ENCODE measurements around the gene FGGY.
A peak's percentile ranks its signal among the peaks of the same experiment; 100 is the strongest.

FGGY gene

DNA sequence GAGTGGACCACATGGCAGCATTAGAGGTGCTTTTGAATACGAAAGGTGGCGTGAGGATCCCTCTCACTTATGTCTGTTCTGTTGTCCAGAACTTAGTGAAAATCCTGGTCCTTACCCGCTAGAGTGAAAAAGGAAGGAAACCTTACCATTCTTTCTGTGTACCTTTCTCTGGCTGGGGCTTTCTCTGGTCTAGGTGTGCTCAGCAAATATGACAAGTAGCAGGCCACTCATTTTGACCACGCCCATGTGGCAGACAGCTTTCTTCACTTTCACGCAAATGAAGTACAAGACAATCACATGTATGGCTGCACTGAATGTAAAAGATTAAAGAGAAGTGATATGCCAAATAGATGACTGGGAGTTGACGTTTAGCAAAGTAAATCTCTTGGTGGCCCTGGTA, 131.9 kb downstream of the FGGY start:
- ChIA-PET CTCF (no interaction called here), POLR2A (interaction anchor here (1.0 kb wide), 1 partner anchor 8 kb away, joined by 4 read pairs; no protein-coding TSS in a partner anchor)
- whole genome bisulfite sequencing (ENCODE audit: insufficient coverage), result 100% methylated on average over 5 of the region's 6 CpGs
- Histone ChIP-seq H3K27ac (ENCODE audit: insufficient read depth in 1 of 2, low read depth in 1 of 2, low read length in 2 of 2, poor library complexity in 1 of 2, severe bottlenecking in 2 of 2) (no peak overlapping the region), H3K27me3 (replicated peaks in 2 of 5; ENCODE audit: control insufficient read depth in 4 of 5, insufficient read depth in 5 of 5, low read length in 4 of 5) (no peaks in the 10 kb centered on the region), H3K36me3 (ENCODE audit: control insufficient read depth in 4 of 4, insufficient read depth in 4 of 4, low read length in 3 of 4) (no peaks in the 10 kb centered on the region), H3K9me3 (ENCODE audit: control extremely low read depth in 1 of 5, control insufficient read depth in 4 of 5, insufficient read depth in 2 of 5, low read depth in 1 of 5, low read length in 4 of 5) (no peaks in the 10 kb centered on the region), H3K4me3 (ENCODE audit: control insufficient read depth in 1 of 7, extremely low read depth in 1 of 7, insufficient read depth in 4 of 7, low read depth in 2 of 7, low read length in 6 of 7) (no peak overlapping the region), H3K4me1 (ENCODE audit: control extremely low read depth in 1 of 4, control insufficient read depth in 4 of 4, insufficient read depth in 4 of 4, low read length in 3 of 4) (peaks cover 0 to under 1% (median 0%) of the 10 kb centered on the region in 4 experiments)
- DNase-seq, result no peak

DNA sequence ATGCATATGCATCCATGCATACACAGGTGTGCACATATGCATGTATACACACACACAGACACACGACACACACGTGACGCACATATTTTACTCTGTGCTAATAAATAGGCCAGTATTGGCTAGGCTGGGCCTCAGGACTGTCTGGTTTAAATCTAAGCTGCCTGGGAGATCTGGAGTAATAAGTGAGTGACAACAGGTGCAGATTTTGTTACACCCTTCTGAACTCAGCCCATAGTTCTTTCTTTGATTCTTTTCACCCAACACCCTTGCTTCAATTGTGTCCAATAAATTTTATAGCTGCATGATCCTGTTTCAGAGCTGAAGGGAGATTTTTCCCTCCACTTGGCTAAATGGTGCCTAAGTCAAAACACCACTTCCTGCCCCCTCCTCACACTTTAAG, 132.8 kb downstream of the FGGY start:
- POLR2A ChIA-PET, result no interaction called here
- H3K9me3 ChIP-seq (ENCODE audit: control extremely low read depth in 1 of 5, control insufficient read depth in 4 of 5, insufficient read depth in 2 of 5, low read depth in 1 of 5, low read length in 4 of 5), result no peaks in the 10 kb centered on the region
- no CpG with 5 or more reads among the region's 3 CpGs for WGBS (ENCODE audit: insufficient coverage)
- CTCF ChIA-PET, result no interaction called here
- no peaks in the 10 kb centered on the region for H3K27me3 ChIP-seq (replicated peaks in 2 of 5; ENCODE audit: control insufficient read depth in 4 of 5, insufficient read depth in 5 of 5, low read length in 4 of 5)
- DNase-seq, result no peak
- H3K27ac ChIP-seq (ENCODE audit: insufficient read depth in 1 of 2, low read depth in 1 of 2, low read length in 2 of 2, poor library complexity in 1 of 2, severe bottlenecking in 2 of 2), result no peak overlapping the region
- H3K36me3 ChIP-seq (ENCODE audit: control insufficient read depth in 4 of 4, insufficient read depth in 4 of 4, low read length in 3 of 4), result no peaks in the 10 kb centered on the region
- no peak overlapping the region for H3K4me3 ChIP-seq (ENCODE audit: control insufficient read depth in 1 of 7, extremely low read depth in 1 of 7, insufficient read depth in 4 of 7, low read depth in 2 of 7, low read length in 6 of 7)
- peaks cover 0 to 9% (median 0%) of the 10 kb centered on the region in 4 experiments for H3K4me1 ChIP-seq (ENCODE audit: control extremely low read depth in 1 of 4, control insufficient read depth in 4 of 4, insufficient read depth in 4 of 4, low read length in 3 of 4)

- Histone ChIP-seq H3K4me3 (ENCODE audit: control insufficient read depth in 1 of 7, extremely low read depth in 1 of 7, insufficient read depth in 4 of 7, low read depth in 2 of 7, low read length in 6 of 7) (no peak overlapping the region), H3K36me3 (ENCODE audit: control insufficient read depth in 4 of 4, insufficient read depth in 4 of 4, low read length in 3 of 4) (no peaks in the 10 kb centered on the region), H3K27me3 (replicated peaks in 2 of 5; ENCODE audit: control insufficient read depth in 4 of 5, insufficient read depth in 5 of 5, low read length in 4 of 5) (no peaks in the 10 kb centered on the region), H3K4me1 (ENCODE audit: control extremely low read depth in 1 of 4, control insufficient read depth in 4 of 4, insufficient read depth in 4 of 4, low read length in 3 of 4) (peaks cover 0 to 9% (median 0%) of the 10 kb centered on the region in 4 experiments), H3K9me3 (ENCODE audit: control extremely low read depth in 1 of 5, control insufficient read depth in 4 of 5, insufficient read depth in 2 of 5, low read depth in 1 of 5, low read length in 4 of 5) (no peaks in the 10 kb centered on the region), H3K27ac (ENCODE audit: insufficient read depth in 1 of 2, low read depth in 1 of 2, low read length in 2 of 2, poor library complexity in 1 of 2, severe bottlenecking in 2 of 2) (no peak overlapping the region)
- POLR2A ChIA-PET, result no interaction called here
- CTCF ChIA-PET, result no interaction called here
- no peak for DNase-seq
- 100% methylated on average over 1 of the region's 3 CpGs for WGBS (ENCODE audit: insufficient coverage)
Observed at GRCh38 chr1:59431566-59432294, 134.8 kb downstream of the FGGY start.

DNA sequence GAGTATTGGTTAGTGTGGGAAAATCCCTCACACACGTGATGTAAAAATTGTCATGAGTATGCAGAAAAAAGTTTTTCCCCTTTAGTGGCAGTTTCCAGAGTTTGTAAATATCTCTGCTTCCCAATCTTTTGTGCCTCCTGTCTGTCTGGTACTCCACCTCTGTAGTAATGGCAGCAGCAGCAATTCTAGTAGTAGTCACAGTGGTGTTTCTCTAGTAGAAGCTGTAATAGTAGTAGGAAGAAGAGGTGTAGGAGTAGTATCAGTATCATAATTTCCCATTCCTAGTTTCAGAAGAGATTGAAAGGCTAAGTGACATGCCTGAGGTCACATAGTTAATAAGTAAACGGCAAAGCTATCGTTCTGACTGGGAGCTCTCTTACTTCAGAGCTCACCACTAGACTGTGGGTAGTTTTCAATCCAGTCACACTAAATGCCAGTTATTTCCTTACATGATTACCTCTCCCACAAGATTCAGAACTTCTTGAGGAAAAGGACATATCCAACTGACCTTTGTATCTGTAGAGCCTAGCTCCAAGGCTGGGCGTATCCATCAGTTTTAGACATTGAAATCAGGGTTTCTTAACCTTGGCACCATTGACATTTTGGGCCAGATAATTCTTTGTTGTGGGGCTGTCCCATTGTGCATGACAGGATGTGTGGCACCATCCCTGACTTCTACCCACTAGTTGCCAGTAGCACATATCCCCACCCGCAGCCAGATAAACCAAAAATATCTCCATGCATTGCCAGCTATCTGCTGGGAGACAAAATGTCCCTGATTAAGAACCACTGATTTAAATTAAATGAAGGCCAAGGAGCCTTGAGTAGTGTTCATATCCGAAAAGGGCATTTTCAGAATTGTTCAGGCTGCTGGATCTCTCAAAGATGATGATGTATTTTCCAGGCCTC, 135.9 kb downstream of the FGGY start:
- POLR2A ChIA-PET, result no interaction called here
- Histone ChIP-seq H3K36me3 (ENCODE audit: control insufficient read depth in 4 of 4, insufficient read depth in 4 of 4, low read length in 3 of 4) (no peaks in the 10 kb centered on the region), H3K4me3 (ENCODE audit: control insufficient read depth in 1 of 7, extremely low read depth in 1 of 7, insufficient read depth in 4 of 7, low read depth in 2 of 7, low read length in 6 of 7) (no peak overlapping the region), H3K4me1 (ENCODE audit: control extremely low read depth in 1 of 4, control insufficient read depth in 4 of 4, insufficient read depth in 4 of 4, low read length in 3 of 4) (peaks cover 0 to 9% (median 0%) of the 10 kb centered on the region in 4 experiments), H3K27ac (ENCODE audit: insufficient read depth in 1 of 2, low read depth in 1 of 2, low read length in 2 of 2, poor library complexity in 1 of 2, severe bottlenecking in 2 of 2) (no peak overlapping the region), H3K27me3 (replicated peaks in 2 of 5; ENCODE audit: control insufficient read depth in 4 of 5, insufficient read depth in 5 of 5, low read length in 4 of 5) (no peaks in the 10 kb centered on the region), H3K9me3 (ENCODE audit: control extremely low read depth in 1 of 5, control insufficient read depth in 4 of 5, insufficient read depth in 2 of 5, low read depth in 1 of 5, low read length in 4 of 5) (no peaks in the 10 kb centered on the region)
- CTCF ChIA-PET, result interaction anchor here (0.8 kb wide), 1 partner anchor 17 kb away, joined by 3 read pairs; no protein-coding TSS in a partner anchor
- no peak for DNase-seq
- whole genome bisulfite sequencing (ENCODE audit: insufficient coverage), result 100% methylated on average over 3 of the region's 6 CpGs

GRCh38 chr1:59433440-59433813, 136.5 kb downstream of the FGGY start:
- 100% methylated on average over 6 of the region's 6 CpGs for WGBS (ENCODE audit: insufficient coverage)
- no peaks in the 10 kb centered on the region for H3K27me3 ChIP-seq (replicated peaks in 2 of 5; ENCODE audit: control insufficient read depth in 4 of 5, insufficient read depth in 5 of 5, low read length in 4 of 5)
- H3K4me3 ChIP-seq (ENCODE audit: control insufficient read depth in 1 of 7, extremely low read depth in 1 of 7, insufficient read depth in 4 of 7, low read depth in 2 of 7, low read length in 6 of 7), result no peak overlapping the region
- H3K4me1 ChIP-seq (ENCODE audit: control extremely low read depth in 1 of 4, control insufficient read depth in 4 of 4, insufficient read depth in 4 of 4, low read length in 3 of 4), result peaks cover 0 to 9% (median 0%) of the 10 kb centered on the region in 4 experiments
- no peak overlapping the region for H3K27ac ChIP-seq (ENCODE audit: insufficient read depth in 1 of 2, low read depth in 1 of 2, low read length in 2 of 2, poor library complexity in 1 of 2, severe bottlenecking in 2 of 2)
- no peaks in the 10 kb centered on the region for H3K9me3 ChIP-seq (ENCODE audit: control extremely low read depth in 1 of 5, control insufficient read depth in 4 of 5, insufficient read depth in 2 of 5, low read depth in 1 of 5, low read length in 4 of 5)
- POLR2A ChIA-PET, result no interaction called here
- no peaks in the 10 kb centered on the region for H3K36me3 ChIP-seq (ENCODE audit: control insufficient read depth in 4 of 4, insufficient read depth in 4 of 4, low read length in 3 of 4)
- no peak for DNase-seq
- CTCF ChIA-PET, result no interaction called here

DNA sequence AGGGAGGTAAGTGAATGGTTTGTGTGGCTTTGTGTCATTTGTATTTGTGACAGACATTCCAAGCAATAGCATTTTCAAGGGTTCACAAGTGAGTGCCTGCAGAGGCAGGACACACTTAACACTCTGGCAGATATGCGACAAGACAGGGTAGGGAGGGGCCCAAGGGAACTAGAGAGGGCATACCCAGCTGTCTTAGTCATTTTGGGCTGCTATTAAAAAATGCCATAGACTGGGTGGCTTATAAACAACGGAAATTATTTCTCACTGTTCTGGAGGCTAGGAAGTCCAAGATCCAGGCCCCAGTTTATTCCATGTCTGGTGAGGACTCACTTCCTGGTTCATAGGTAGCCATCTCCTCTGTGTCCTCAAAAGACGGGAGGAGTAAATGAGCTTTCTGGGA, 137.4 kb downstream of the FGGY start:
- DNase-seq, result peak in 1 of 3 donors; percentile 25
- H3K4me1 ChIP-seq (ENCODE audit: control extremely low read depth in 1 of 4, control insufficient read depth in 4 of 4, insufficient read depth in 4 of 4, low read length in 3 of 4), result peaks cover 0 to 9% (median 0%) of the 10 kb centered on the region in 4 experiments
- 96% methylated on average over 2 of the region's 3 CpGs for WGBS (ENCODE audit: insufficient coverage)
- H3K4me3 ChIP-seq (ENCODE audit: control insufficient read depth in 1 of 7, extremely low read depth in 1 of 7, insufficient read depth in 4 of 7, low read depth in 2 of 7, low read length in 6 of 7), result no peak overlapping the region
- ChIA-PET CTCF (interaction anchor here (0.8 kb wide), 1 partner anchor 212 kb away, joined by 3 read pairs; no protein-coding TSS in a partner anchor), POLR2A (no interaction called here)
- no peaks in the 10 kb centered on the region for H3K9me3 ChIP-seq (ENCODE audit: control extremely low read depth in 1 of 5, control insufficient read depth in 4 of 5, insufficient read depth in 2 of 5, low read depth in 1 of 5, low read length in 4 of 5)
- H3K27me3 ChIP-seq (replicated peaks in 2 of 5; ENCODE audit: control insufficient read depth in 4 of 5, insufficient read depth in 5 of 5, low read length in 4 of 5), result no peaks in the 10 kb centered on the region
- H3K36me3 ChIP-seq (ENCODE audit: control insufficient read depth in 4 of 4, insufficient read depth in 4 of 4, low read length in 3 of 4), result no peaks in the 10 kb centered on the region
- H3K27ac ChIP-seq (ENCODE audit: insufficient read depth in 1 of 2, low read depth in 1 of 2, low read length in 2 of 2, poor library complexity in 1 of 2, severe bottlenecking in 2 of 2), result no peak overlapping the region

GRCh38 chr1:59436637-59437036, 139.7 kb downstream of the FGGY start:
- no peaks in the 10 kb centered on the region for H3K27me3 ChIP-seq (replicated peaks in 2 of 5; ENCODE audit: control insufficient read depth in 4 of 5, insufficient read depth in 5 of 5, low read length in 4 of 5)
- H3K9me3 ChIP-seq (ENCODE audit: control extremely low read depth in 1 of 5, control insufficient read depth in 4 of 5, insufficient read depth in 2 of 5, low read depth in 1 of 5, low read length in 4 of 5), result no peaks in the 10 kb centered on the region
- no peak for DNase-seq
- POLR2A ChIA-PET, result interaction anchor here (0.6 kb wide), 1 partner anchor 8 kb away, joined by 4 read pairs; no protein-coding TSS in a partner anchor
- 100% methylated on average over 1 of the region's 2 CpGs for WGBS (ENCODE audit: insufficient coverage)
- no peak overlapping the region for H3K27ac ChIP-seq (ENCODE audit: insufficient read depth in 1 of 2, low read depth in 1 of 2, low read length in 2 of 2, poor library complexity in 1 of 2, severe bottlenecking in 2 of 2)
- CTCF ChIA-PET, result no interaction called here
- peaks cover 0 to 9% (median 0%) of the 10 kb centered on the region in 4 experiments for H3K4me1 ChIP-seq (ENCODE audit: control extremely low read depth in 1 of 4, control insufficient read depth in 4 of 4, insufficient read depth in 4 of 4, low read length in 3 of 4)
- no peak overlapping the region for H3K4me3 ChIP-seq (ENCODE audit: control insufficient read depth in 1 of 7, extremely low read depth in 1 of 7, insufficient read depth in 4 of 7, low read depth in 2 of 7, low read length in 6 of 7)
- no peaks in the 10 kb centered on the region for H3K36me3 ChIP-seq (ENCODE audit: control insufficient read depth in 4 of 4, insufficient read depth in 4 of 4, low read length in 3 of 4)
